Activated naive CD8-positive, alpha-beta T cell treated with anti-CD3 and anti-CD28 coated beads, Interleukin-2, amount 50 U/mL, for 16 hours (primary cell): ENCODE data around the gene ALPK1.
"Not testable (repeated sequence)": the region's sequence is repeated elsewhere in the genome, so short reads cannot be mapped to it uniquely, and the experiment has no call there.

Source experiments
- DNase-seq: peaks from one replicate; pipeline ENCODE4 v3.0.0-alpha.2; 2020; ENCODE audit warnings: low read depth, low spot score

The ALPK1 gene

DNA sequence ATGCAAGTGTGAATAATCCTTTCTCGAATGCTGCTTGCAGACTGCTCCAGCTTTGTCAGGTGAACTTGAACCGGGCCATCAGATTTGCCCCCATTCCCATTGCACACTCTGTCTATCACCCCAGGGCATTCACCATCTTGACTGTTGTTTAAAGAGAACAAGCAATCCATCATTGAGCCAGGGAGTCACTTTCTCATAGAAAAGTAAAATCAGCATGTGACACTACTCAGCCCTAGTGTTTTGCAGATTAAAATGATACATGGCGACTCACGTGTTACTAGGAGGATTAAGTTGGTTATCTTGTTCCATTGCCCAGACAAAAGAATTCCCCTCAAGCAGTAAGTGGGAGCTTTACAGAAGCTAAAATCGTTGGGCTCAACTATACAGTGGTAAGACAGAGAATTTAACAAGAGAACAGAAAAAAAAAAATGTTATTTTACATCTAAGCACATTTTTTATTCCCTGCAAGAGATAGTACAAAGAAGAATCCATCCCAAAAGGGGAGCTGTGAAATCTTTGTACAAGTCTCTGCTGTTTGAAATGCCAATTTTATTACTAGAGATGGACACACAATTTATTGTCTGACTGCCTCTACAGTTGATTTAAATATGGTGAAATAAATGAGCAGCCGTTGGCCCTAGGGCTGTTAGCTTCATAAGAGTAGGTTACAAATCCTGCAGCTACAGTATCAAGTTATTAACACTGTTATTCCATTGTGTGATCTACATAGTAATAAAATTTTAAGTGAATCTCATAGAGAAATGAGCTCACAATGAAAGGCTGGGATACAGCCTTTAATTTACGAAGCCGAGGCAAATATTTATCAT lies 151.3 kb downstream of the ALPK1 start:
- DNase-seq: no peak

DNA sequence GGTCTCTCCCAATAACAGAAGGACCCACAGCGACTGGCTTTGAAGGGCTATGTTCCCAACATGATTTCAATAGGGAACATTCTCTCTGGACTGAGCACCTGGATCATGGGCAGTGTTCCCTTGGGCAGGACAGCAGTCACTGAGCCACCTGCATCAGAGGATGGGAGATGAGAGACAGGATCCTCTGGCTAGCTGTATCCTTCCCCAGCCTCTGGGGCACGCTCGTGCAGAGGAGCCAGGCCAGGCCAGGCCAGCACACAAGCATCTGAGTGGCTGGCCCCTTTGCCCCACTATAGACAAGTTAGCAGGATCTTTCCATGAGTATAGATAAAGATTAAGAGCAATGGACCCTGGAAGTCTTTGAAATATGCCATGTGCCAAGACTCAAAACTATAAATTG lies 152.5 kb downstream of the ALPK1 start:
- DNase-seq: no peak

DNA sequence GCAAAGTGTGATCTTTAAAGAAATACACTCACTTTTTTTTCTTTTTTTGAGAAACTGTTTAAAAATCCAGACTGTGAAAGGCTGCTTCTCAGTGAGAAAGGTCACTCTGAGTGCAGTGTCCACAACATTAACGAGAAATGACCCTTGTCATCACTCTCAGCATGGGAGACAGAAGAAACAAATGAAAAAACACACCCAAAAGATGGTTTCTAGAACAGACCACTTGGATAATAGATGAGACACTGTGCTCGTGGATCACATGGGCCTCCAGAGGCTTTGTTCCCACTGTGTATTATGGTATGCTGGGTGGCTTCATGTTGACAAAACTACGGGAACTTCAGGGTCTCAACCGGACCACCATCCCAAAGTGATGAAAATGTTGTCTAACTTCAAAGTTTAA lies 153.9 kb downstream of the ALPK1 start:
- no peak for DNase-seq

DNA sequence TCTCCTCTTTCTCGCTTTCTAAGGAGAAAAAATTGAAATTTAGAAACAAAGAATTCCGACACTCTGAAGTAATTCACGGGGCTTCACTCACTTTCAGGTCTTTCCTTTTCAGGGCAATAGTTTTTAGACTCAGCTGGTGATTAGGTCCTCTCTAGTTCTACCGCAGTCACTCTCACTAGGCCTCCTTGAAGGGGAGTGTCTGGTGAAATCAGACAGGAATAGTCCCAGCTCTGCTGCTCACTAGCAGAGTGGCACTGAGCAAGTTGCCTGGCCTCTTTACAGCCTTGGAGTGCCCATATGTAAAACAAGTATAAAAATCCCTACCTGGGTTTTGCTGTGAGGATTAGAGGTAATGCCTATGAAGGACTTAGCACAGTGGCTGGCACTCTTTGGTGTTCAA lies 154.7 kb downstream of the ALPK1 start:
- no peak for DNase-seq

DNA sequence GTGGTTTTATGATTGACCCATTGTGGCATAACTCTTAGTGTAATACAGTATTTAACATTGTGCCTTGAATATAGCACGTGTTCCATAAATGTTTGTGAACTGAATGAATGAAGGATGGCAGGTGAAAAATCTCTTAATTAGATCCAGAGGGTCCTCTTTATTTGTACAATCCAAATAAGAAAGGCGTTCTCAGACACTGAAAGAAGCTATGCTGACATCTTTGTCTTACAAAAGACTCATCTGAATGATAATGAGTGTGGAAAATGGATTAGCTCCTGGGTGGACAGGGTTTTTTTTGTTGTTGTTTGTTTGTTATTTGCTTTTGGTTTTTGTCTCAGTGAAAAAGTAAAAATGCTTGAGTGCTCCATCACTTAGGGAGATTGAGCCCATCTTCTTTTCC lies 156.2 kb downstream of the ALPK1 start:
- DNase-seq: no peak

DNA sequence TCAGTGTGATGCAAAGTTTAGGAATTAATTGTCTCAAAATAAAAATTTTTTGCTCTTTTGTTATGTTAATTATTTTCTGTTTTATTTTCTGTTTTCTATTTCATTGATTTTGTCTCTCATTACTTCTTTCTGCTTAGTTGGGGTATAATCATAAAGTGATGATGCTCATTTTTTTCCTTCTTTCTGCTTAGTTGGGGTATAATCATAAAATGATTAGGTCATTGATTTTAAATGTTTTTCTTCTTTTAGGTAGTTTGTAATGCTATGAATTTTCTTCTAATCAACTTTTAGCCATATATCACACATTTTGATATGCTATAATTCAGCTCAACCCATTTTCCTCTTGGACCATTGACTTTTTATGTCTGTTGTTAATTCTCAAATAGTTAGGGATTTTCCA lies 175.1 kb downstream of the ALPK1 start:
- no peak for DNase-seq

DNA sequence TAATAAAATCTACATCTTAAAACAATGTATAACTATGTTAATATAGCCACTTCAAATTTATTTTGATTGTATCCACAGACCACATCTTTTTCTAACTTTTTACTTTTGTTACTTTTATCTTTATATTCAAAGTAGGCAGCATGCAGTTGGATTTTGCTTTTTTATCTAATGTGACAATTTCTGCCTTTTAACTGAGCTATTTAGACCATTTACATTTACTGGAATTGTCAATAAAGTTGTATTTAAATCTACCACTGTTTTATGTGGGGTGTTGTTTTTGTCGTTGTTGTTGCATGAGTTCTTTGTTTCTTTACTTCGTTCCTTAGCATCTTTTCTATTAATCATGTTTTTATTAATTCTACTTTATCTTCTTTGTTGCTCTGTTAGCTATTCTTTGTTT lies 176.8 kb downstream of the ALPK1 start:
- DNase-seq: no peak

DNA sequence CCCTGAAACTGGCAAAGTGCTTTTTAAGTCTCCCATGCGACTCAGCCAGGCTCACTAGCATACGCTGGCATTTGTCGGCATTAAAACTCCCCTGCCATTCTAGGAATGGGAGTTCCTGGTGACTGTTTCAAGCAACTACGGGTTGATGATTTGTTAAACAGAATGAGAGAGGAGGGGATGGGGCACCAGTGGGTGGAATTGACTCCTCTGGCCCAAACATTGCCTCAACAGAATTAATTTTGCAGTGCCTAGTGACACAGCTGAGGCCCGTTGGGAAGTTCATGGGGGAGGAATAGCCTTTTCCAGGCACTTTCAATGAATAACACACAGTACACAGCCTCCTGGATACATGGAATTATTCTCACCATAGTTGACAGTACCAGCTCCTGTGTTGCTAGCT lies 188.8 kb downstream of the ALPK1 start:
- DNase-seq: no peak

DNA sequence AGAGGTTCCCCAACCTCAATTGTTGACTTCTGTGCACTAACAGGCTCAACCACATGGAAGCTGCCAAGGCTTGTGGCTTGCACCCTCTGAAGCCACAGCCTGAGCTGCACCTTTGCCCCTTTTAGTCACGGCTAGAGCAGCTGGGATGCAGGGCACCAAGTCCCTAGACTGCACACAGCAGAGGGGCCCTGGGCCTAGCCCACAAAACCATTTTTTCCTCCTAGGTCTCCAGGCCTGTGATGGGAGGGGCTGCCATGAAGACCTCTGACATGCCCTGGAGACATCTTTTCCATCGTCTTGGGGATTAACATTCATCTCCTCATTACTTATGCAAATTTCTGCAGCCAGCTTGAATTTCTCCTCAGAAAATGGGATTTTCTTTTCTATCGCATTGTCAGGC lies 193.6 kb downstream of the ALPK1 start:
- not testable (repeated sequence) for DNase-seq
